SK-N-MC (cell line): Measurements from ENCODE around the gene CD40.

Experiments
- EZH2 ChIP-seq: fragments of 200-600 bp; sonication (generic); IDR thresholded peaks from one replicate; pipeline ENCODE4 v1.6.1; 2017; ENCODE audit warnings: antibody characterized with exemption
- POLR2AphosphoS5 ChIP-seq: IDR thresholded peaks from 2 replicates; pipeline ENCODE4 v1.6.1; 2012; ENCODE audit warnings: mild to moderate bottlenecking, low read depth, low read length, borderline replicate concordance

- TF ChIP-seq POLR2AphosphoS5, result no peak
- no peak for TF ChIP-seq EZH2
Measured at GRCh38 chr20:46172455-46172854, 54.3 kb downstream of the CD40 start.
